Tibial nerve (tissue), 4 donors: Measurements from ENCODE around the gene NEMP2. TPM values are rescaled to one million over a fixed set of nuclear protein-coding genes. Genes with fewer than 3 reads are reported as not detected.

Experiments used
- DNase-seq, 2 donors: peaks; one replicate each; pipeline ENCODE4 v3.0.0-alpha.2; 2019; ENCODE audit warnings: low spot score in 2 of 2
- H3K27ac ChIP-seq, 4 donors: fragments of 200-600 bp; sonication (generic) in 3 of 4; one replicate each; pipeline ENCODE4 v1.5.1; 2017 to 2019; ENCODE audit warnings: mild to moderate bottlenecking in 1 of 4
- H3K27me3 ChIP-seq, 2 donors: fragments of 200-600 bp; sonication (generic) in 1 of 2; one replicate each; pipeline versions ENCODE4 v1.5.1 to v1.6.0; 2017 to 2019
- H3K36me3 ChIP-seq, 3 donors: fragments of 200-600 bp; sonication (generic); one replicate each; pipeline ENCODE4 v1.5.1; 2018 to 2019
- H3K4me1 ChIP-seq, 4 donors: fragments of 200-600 bp; sonication (generic) in 3 of 4; one replicate each; pipeline ENCODE4 v1.5.1; 2017 to 2019
- H3K4me3 ChIP-seq, 4 donors: fragments of 200-600 bp; sonication (generic) in 3 of 4; one replicate each; pipeline ENCODE4 v1.5.1; 2017 to 2019; ENCODE audit warnings: mild to moderate bottlenecking in 1 of 4, moderate library complexity in 1 of 4
- H3K9me3 ChIP-seq, 4 donors: fragments of 200-600 bp; sonication (generic) in 3 of 4; one replicate each; pipeline ENCODE4 v1.5.1; 2017 to 2019
- EP300 ChIP-seq, 2 donors: sonication (generic); formaldehyde crosslinking; IDR thresholded peaks; one replicate each; pipeline ENCODE4 v1.6.1; 2017; ENCODE audit warnings: antibody characterized with exemption in 2 of 2, mild to moderate bottlenecking in 1 of 2
- POLR2A ChIP-seq, 2 donors: fragments of 450-650 bp; IDR thresholded peaks; one replicate each; pipeline ENCODE4 v1.6.1; 2017; ENCODE audit warnings: antibody characterized with exemption in 2 of 2, mild to moderate bottlenecking in 2 of 2, moderate library complexity in 2 of 2
- WGBS, 2 donors: methylation state at CpG; one replicate each; pipeline ENCODE4 v1.1.5; 2018; 5-methylcytosine and 5-hydroxymethylcytosine counted together
- total RNA-seq, 4 donors: library from RNA; depleted of rRNA; stranded (reverse); fragments of >200 nt; gene quantifications; one replicate each; pipeline ENCODE4 v1.1.0, GENCODE V29; 2016
- TF ChIP-seq, protein P1 (sequence below), 5 experiments: fragments of 200-600 bp in 3 of 5; fragments of 450-650 bp in 2 of 5; sonication (generic) in 3 of 5; IDR thresholded peaks; one replicate each; pipeline ENCODE4 v1.5.1; 2016 to 2019; ENCODE audit warnings: antibody characterized with exemption in 5 of 5, mild to moderate bottlenecking in 3 of 5, moderate library complexity in 2 of 5

The NEMP2 gene
- total RNA-seq, 4 donors from 2014 or later: 1.8 to 7.2 (median 3.1) TPM

- Histone ChIP-seq H3K4me3 (no peak overlapping the region), H3K36me3 (peaks cover 0 to 5% (median 0%) of the 10 kb centered on the region in 3 donors), H3K27me3 (no peaks in the 10 kb centered on the region), H3K4me1 (no peaks in the 10 kb centered on the region), H3K9me3 (no peaks in the 10 kb centered on the region), H3K27ac (no peak overlapping the region)
- DNase-seq: no peak
- WGBS, 2 donors: 94 to 96% methylated on average over 1 of the region's 1 CpG
- TF ChIP-seq POLR2A (IDR thresholded peaks at IDR 0.05): no peak
- TF ChIP-seq, protein P1, sequence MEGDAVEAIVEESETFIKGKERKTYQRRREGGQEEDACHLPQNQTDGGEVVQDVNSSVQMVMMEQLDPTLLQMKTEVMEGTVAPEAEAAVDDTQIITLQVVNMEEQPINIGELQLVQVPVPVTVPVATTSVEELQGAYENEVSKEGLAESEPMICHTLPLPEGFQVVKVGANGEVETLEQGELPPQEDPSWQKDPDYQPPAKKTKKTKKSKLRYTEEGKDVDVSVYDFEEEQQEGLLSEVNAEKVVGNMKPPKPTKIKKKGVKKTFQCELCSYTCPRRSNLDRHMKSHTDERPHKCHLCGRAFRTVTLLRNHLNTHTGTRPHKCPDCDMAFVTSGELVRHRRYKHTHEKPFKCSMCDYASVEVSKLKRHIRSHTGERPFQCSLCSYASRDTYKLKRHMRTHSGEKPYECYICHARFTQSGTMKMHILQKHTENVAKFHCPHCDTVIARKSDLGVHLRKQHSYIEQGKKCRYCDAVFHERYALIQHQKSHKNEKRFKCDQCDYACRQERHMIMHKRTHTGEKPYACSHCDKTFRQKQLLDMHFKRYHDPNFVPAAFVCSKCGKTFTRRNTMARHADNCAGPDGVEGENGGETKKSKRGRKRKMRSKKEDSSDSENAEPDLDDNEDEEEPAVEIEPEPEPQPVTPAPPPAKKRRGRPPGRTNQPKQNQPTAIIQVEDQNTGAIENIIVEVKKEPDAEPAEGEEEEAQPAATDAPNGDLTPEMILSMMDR (IDR thresholded peaks at IDR 0.05): no peak
- TF ChIP-seq EP300 (IDR thresholded peaks at IDR 0.05): no peak
These were observed 14.4 kb downstream of the NEMP2 start for GRCh38 chr2:190519975-190520767.

GRCh38 chr2:190517468-190517867 is 17.1 kb downstream of the NEMP2 start:
- Histone ChIP-seq H3K4me3 (no peak overlapping the region), H3K27ac (no peak overlapping the region), H3K9me3 (no peaks in the 10 kb centered on the region), H3K36me3 (no peaks in the 10 kb centered on the region), H3K4me1 (no peaks in the 10 kb centered on the region), H3K27me3 (no peaks in the 10 kb centered on the region)
- 95 to 96% methylated on average over 2 of the region's 2 CpGs for WGBS, 2 donors
- DNase-seq: no peak
- TF ChIP-seq POLR2A (IDR thresholded peaks at IDR 0.05) (no peak), EP300 (IDR thresholded peaks at IDR 0.05) (no peak)
- TF ChIP-seq, protein P1 (IDR thresholded peaks at IDR 0.05): no peak

GRCh38 chr2:190515687-190516086 is 18.8 kb downstream of the NEMP2 start:
- no peak for DNase-seq
- H3K9me3 ChIP-seq: no peaks in the 10 kb centered on the region
- no peaks in the 10 kb centered on the region for H3K4me1 ChIP-seq
- H3K27me3 ChIP-seq: no peaks in the 10 kb centered on the region
- 88 to 90% methylated on average over 1 of the region's 1 CpG for WGBS, 2 donors
- TF ChIP-seq POLR2A (IDR thresholded peaks at IDR 0.05) (no peak), EP300 (IDR thresholded peaks at IDR 0.05) (no peak)
- TF ChIP-seq, protein P1 (IDR thresholded peaks at IDR 0.05): no peak
- H3K4me3 ChIP-seq: no peak overlapping the region
- H3K27ac ChIP-seq: no peak overlapping the region
- H3K36me3 ChIP-seq: no peaks in the 10 kb centered on the region

GRCh38 chr2:190514676-190515075 is 19.8 kb downstream of the NEMP2 start:
- no peak overlapping the region for H3K4me3 ChIP-seq
- no peaks in the 10 kb centered on the region for H3K9me3 ChIP-seq
- no peaks in the 10 kb centered on the region for H3K27me3 ChIP-seq
- no peak overlapping the region for H3K27ac ChIP-seq
- no peak for DNase-seq
- WGBS, 2 donors: 93 to 100% methylated on average over 1 of the region's 1 CpG
- no peaks in the 10 kb centered on the region for H3K4me1 ChIP-seq
- TF ChIP-seq, protein P1 (IDR thresholded peaks at IDR 0.05): no peak
- TF ChIP-seq POLR2A (IDR thresholded peaks at IDR 0.05): no peak
- no peak for TF ChIP-seq EP300 (IDR thresholded peaks at IDR 0.05)
- no peaks in the 10 kb centered on the region for H3K36me3 ChIP-seq

- no peak for TF ChIP-seq POLR2A (IDR thresholded peaks at IDR 0.05)
- TF ChIP-seq, protein P1 (IDR thresholded peaks at IDR 0.05): no peak
- TF ChIP-seq EP300 (IDR thresholded peaks at IDR 0.05): no peak
- WGBS, 2 donors: 84 to 87% methylated on average over 2 of the region's 2 CpGs
- H3K36me3 ChIP-seq: no peaks in the 10 kb centered on the region
- no peak overlapping the region for H3K4me3 ChIP-seq
- no peak overlapping the region for H3K27ac ChIP-seq
- DNase-seq: no peak
- H3K4me1 ChIP-seq: no peaks in the 10 kb centered on the region
- no peaks in the 10 kb centered on the region for H3K9me3 ChIP-seq
- no peaks in the 10 kb centered on the region for H3K27me3 ChIP-seq
These were observed 20.6 kb downstream of the NEMP2 start for GRCh38 chr2:190513877-190514276.
